Neural cell (in vitro differentiated cells): ENCODE results near the gene DLG2. TPM values are rescaled to one million over a fixed set of nuclear protein-coding genes. Genes with fewer than 3 reads are reported as not detected.

Experiments
- H2AFZ ChIP-seq: fragments of 200-600, 300-800 bp; sonication (generic), shearing (Covaris generic); 2 replicates; pipeline ENCODE4 v1.6.0; 2014; ENCODE audit warnings: low read depth, mild to moderate bottlenecking, antibody characterized with exemption, low read length, moderate library complexity
- H3F3A ChIP-seq: fragments of 200-600 bp; shearing (Covaris generic); 2 replicates; pipeline ENCODE4 v1.6.1; 2016; ENCODE audit warnings: mild to moderate bottlenecking, moderate library complexity, mixed read lengths, antibody characterized with exemption, low read length; ENCODE audit not compliant: insufficient read depth, poor library complexity, severe bottlenecking
- H3K27ac ChIP-seq: fragments of 200-600, 300-800 bp; sonication (generic), shearing (Covaris generic); 2 replicates; pipeline ENCODE4 v1.5.1; 2014; ENCODE audit warnings: mild to moderate bottlenecking, low read length, moderate library complexity
- H3K27me3 ChIP-seq: fragments of 300-800, 200-600 bp; sonication (generic), shearing (Covaris generic); 2 replicates; pipeline ENCODE4 v1.6.0; 2014; ENCODE audit warnings: mild to moderate bottlenecking, low read depth, low read length, moderate library complexity; ENCODE audit not compliant: insufficient read depth
- H3K36me3 ChIP-seq: fragments of 300-800, 200-600 bp; sonication (generic), shearing (Covaris generic); 2 replicates; pipeline ENCODE4 v1.5.1; 2014; ENCODE audit warnings: mild to moderate bottlenecking, antibody characterized with exemption, low read length, moderate library complexity; ENCODE audit not compliant: insufficient read depth
- H3K4me2 ChIP-seq: fragments of 300-800, 200-600 bp; sonication (generic), shearing (Covaris generic); 2 replicates; pipeline ENCODE4 v1.6.0; 2014; ENCODE audit warnings: mild to moderate bottlenecking, low read length
- H3K4me3 ChIP-seq: fragments of 300-800, 200-600 bp; sonication (generic), shearing (Covaris generic); 2 replicates; pipeline ENCODE4 v1.5.1; 2014; ENCODE audit warnings: mild to moderate bottlenecking, low read length, moderate library complexity
- H3K79me2 ChIP-seq: fragments of 200-600 bp; shearing (Covaris generic); replicated peaks from 2 replicates; pipeline ENCODE4 v1.6.0; 2014; ENCODE audit warnings: mild to moderate bottlenecking, low read length, moderate library complexity; ENCODE audit not compliant: insufficient read depth
- H3K9ac ChIP-seq: fragments of 300-800, 200-600 bp; sonication (generic), shearing (Covaris generic); 2 replicates; pipeline ENCODE4 v1.6.1; 2016; ENCODE audit warnings: mild to moderate bottlenecking, low read length, mixed read lengths
- H3K9me2 ChIP-seq: fragments of 200-600 bp; shearing (Covaris generic); 2 replicates; pipeline ENCODE4 v1.6.1; 2016; ENCODE audit warnings: mild to moderate bottlenecking, low read length, mixed read lengths; ENCODE audit not compliant: insufficient read depth
- H3K9me3 ChIP-seq: fragments of 200-600, 300-800 bp; sonication (generic), shearing (Covaris generic); 2 replicates; pipeline ENCODE4 v1.6.1; 2016; ENCODE audit warnings: mild to moderate bottlenecking, mixed run types, low read length, moderate library complexity, mixed read lengths
- H4K20me1 ChIP-seq: fragments of 200-600 bp; shearing (Covaris generic); 2 replicates; pipeline ENCODE4 v1.6.1; 2016; ENCODE audit warnings: mild to moderate bottlenecking, mixed run types; ENCODE audit not compliant: insufficient read depth
- EP300 ChIP-seq: fragments of 450-650 bp; conservative IDR thresholded peaks from 2 replicates; pipeline ENCODE4 v1.6.1; 2014; ENCODE audit warnings: antibody characterized with exemption, mild to moderate bottlenecking, moderate library complexity; ENCODE audit not compliant: poor library complexity, severe bottlenecking
- EZH2 ChIP-seq: fragments of 200-600, 300-800 bp; shearing (Covaris generic), sonication (generic); IDR thresholded peaks from 2 replicates; pipeline ENCODE4 v1.6.1; 2014; ENCODE audit warnings: antibody characterized with exemption, low read length, borderline replicate concordance, mild to moderate bottlenecking; ENCODE audit not compliant: insufficient read depth, poor library complexity, severe bottlenecking
- MXI1 ChIP-seq: fragments of 450-650 bp; conservative IDR thresholded peaks from 2 replicates; pipeline ENCODE4 v1.6.1; 2014; ENCODE audit warnings: antibody characterized with exemption, mild to moderate bottlenecking; ENCODE audit not compliant: poor library complexity, severe bottlenecking
- POLR2AphosphoS5 ChIP-seq: IDR thresholded peaks from 2 replicates; pipeline ENCODE4 v1.6.1; 2012
- RAD21 ChIP-seq: fragments of 450-650 bp; conservative IDR thresholded peaks from 2 replicates; pipeline ENCODE4 v1.6.1; 2014; ENCODE audit warnings: antibody characterized with exemption, mild to moderate bottlenecking, moderate library complexity
- REST ChIP-seq: IDR thresholded peaks from 2 replicates; pipeline ENCODE4 v1.6.1; 2012; ENCODE audit warnings: borderline replicate concordance
- SMC3 ChIP-seq: fragments of 450-650 bp; conservative IDR thresholded peaks from 2 replicates; pipeline ENCODE4 v1.6.1; 2014; ENCODE audit warnings: antibody characterized with exemption, mild to moderate bottlenecking, moderate library complexity; ENCODE audit not compliant: poor library complexity
- TAF1 ChIP-seq: IDR thresholded peaks from 2 replicates; pipeline ENCODE4 v1.6.1; 2012; ENCODE audit warnings: low read depth
- polyA plus RNA-seq: library from polyadenylated mRNA; depleted of rRNA; stranded (reverse); fragments of >200 nt; gene quantifications from 2 replicates; pipeline ENCODE4 v1.2.3, GENCODE V29; 2014
- TF ChIP-seq, protein P1 (sequence below): fragments of 450-650 bp; IDR thresholded peaks from 2 replicates; pipeline ENCODE4 v1.5.1; 2014; ENCODE audit warnings: antibody characterized with exemption, mild to moderate bottlenecking, moderate library complexity; ENCODE audit not compliant: poor library complexity, severe bottlenecking

The DLG2 gene
- polyA plus RNA-seq, 1 donor from 2014 or later, result 179 TPM

DNA sequence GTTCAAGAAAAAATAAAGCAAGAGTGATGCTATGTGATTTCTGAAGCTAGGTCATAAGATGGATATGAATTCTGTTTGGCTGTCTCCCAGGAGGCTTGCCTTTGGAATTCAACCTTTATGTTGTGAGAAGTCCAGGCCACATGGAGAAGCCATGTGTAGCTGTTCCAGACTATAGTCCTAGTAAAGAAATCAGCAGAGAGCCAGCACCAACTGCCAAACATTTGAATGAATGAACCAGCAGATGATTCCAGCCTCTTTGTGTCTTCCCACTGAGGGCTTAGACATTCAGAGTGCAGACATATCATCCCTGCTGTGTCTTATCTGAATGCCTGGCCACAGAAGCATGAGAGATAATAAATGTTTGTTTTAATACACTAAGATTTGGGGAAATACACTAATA lies 1150.6 kb downstream of the DLG2 start:
- Histone ChIP-seq H3K9ac (no peak overlapping the region), H3K27ac (no peak overlapping the region), H3K36me3 (no peaks in the 10 kb centered on the region), H3K9me2 (no peaks in the 10 kb centered on the region), H3F3A (no peaks in the 10 kb centered on the region), H2AFZ (no peak overlapping the region), H3K4me2 (no peak overlapping the region), H3K4me3 (no peak overlapping the region), H3K79me2 (no peaks in the 10 kb centered on the region), H3K27me3 (no peaks in the 10 kb centered on the region), H4K20me1 (no peaks in the 10 kb centered on the region), H3K9me3 (no peaks in the 10 kb centered on the region)
- no peak for TF ChIP-seq EZH2
- TF ChIP-seq RAD21, result no peak
- no peak for TF ChIP-seq POLR2AphosphoS5
- TF ChIP-seq MXI1, result no peak
- TF ChIP-seq EP300, result no peak
- TF ChIP-seq REST, result no peak
- TF ChIP-seq SMC3, result no peak
- TF ChIP-seq TAF1, result no peak
- TF ChIP-seq, protein P1, sequence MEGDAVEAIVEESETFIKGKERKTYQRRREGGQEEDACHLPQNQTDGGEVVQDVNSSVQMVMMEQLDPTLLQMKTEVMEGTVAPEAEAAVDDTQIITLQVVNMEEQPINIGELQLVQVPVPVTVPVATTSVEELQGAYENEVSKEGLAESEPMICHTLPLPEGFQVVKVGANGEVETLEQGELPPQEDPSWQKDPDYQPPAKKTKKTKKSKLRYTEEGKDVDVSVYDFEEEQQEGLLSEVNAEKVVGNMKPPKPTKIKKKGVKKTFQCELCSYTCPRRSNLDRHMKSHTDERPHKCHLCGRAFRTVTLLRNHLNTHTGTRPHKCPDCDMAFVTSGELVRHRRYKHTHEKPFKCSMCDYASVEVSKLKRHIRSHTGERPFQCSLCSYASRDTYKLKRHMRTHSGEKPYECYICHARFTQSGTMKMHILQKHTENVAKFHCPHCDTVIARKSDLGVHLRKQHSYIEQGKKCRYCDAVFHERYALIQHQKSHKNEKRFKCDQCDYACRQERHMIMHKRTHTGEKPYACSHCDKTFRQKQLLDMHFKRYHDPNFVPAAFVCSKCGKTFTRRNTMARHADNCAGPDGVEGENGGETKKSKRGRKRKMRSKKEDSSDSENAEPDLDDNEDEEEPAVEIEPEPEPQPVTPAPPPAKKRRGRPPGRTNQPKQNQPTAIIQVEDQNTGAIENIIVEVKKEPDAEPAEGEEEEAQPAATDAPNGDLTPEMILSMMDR, result no peak

DNA sequence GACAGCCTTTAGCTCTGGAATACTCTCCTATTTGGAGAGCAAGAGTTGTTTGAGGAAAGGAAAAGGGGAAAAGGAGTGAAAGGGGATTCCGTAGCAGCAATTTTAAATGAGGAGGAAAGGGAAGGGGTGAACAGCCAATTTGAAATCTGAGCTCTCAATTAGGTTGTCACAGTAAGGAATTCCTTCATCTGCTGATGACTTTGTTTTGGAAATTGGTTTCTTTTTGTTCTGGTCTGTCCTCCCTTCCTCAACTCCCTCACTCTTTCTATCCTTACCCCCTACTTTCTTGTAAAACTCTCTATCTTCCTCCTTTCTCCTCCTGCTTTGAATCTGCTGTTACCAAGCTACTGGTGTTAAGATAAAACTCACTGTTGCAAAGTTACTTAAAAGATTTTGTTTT lies 1155.6 kb downstream of the DLG2 start:
- Histone ChIP-seq H3K9ac (no peak overlapping the region), H3K4me3 (no peak overlapping the region), H3K4me2 (no peak overlapping the region), H3K27me3 (no peaks in the 10 kb centered on the region), H3K79me2 (no peaks in the 10 kb centered on the region), H3K36me3 (no peaks in the 10 kb centered on the region), H3K9me3 (no peaks in the 10 kb centered on the region), H3K27ac (no peak overlapping the region), H2AFZ (no peak overlapping the region), H4K20me1 (no peaks in the 10 kb centered on the region), H3K9me2 (no peaks in the 10 kb centered on the region), H3F3A (no peaks in the 10 kb centered on the region)
- TF ChIP-seq EZH2, result no peak
- TF ChIP-seq POLR2AphosphoS5, result no peak
- TF ChIP-seq, protein P1, result no peak
- no peak for TF ChIP-seq RAD21
- no peak for TF ChIP-seq REST
- no peak for TF ChIP-seq EP300
- TF ChIP-seq MXI1, result no peak
- no peak for TF ChIP-seq SMC3
- TF ChIP-seq TAF1, result no peak
